Activated T-helper 1 cell treated with anti-CD3 and anti-CD28 coated beads, Interleukin-12 subunit alpha, Interleukin-12 subunit beta, Interleukin-2, Interleukin-4 antibody, amounts not matched to agents 30 ng/mL and 10 ng/mL and 1 ng/mL, durations not matched to agents 14 hours and 24 hours and 36 hours (primary cell): ENCODE data around the gene IMMP2L. TPM values are rescaled to one million over a fixed set of nuclear protein-coding genes. Genes with fewer than 3 reads are reported as not detected.

Source experiments
- DNase-seq: peaks from one replicate; pipeline ENCODE4 v3.0.0; 2021; ENCODE audit warnings: low spot score
- H3K27ac Mint-ChIP-seq: one replicate; pipeline ENCODE4 v1.8.0; 2021; ENCODE audit warnings: mild to moderate bottlenecking, mixed read lengths
- H3K27me3 Mint-ChIP-seq: one replicate; pipeline ENCODE4 v1.8.0; 2022; ENCODE audit warnings: mild to moderate bottlenecking, moderate library complexity, mixed read lengths; ENCODE audit not compliant: insufficient read depth
- H3K36me3 Mint-ChIP-seq: one replicate; pipeline ENCODE4 v1.8.0; 2021; ENCODE audit warnings: low read depth, mixed read lengths
- H3K4me1 Mint-ChIP-seq: one replicate; pipeline ENCODE4 v1.8.0; 2021; ENCODE audit warnings: low read depth, mixed read lengths
- H3K4me3 Mint-ChIP-seq: one replicate; pipeline ENCODE4 v1.8.0; 2021; ENCODE audit warnings: mild to moderate bottlenecking, moderate library complexity, mixed read lengths
- H3K9me3 Mint-ChIP-seq: one replicate; pipeline ENCODE4 v1.8.0; 2021; ENCODE audit warnings: mixed read lengths
- intact Hi-C: fragments of 100-400 bp; cut with micrococcal nuclease; formaldehyde crosslinking; loops from one replicate; pipeline ENCODE4 v1.15.1; 2024
- total RNA-seq: library from RNA; stranded (reverse); gene quantifications from 2 replicates; pipeline ENCODE4 v1.2.3, GENCODE V29; 2022

IMMP2L gene
- total RNA-seq, 1 donor from 2014 or later = 11.3 TPM

DNA sequence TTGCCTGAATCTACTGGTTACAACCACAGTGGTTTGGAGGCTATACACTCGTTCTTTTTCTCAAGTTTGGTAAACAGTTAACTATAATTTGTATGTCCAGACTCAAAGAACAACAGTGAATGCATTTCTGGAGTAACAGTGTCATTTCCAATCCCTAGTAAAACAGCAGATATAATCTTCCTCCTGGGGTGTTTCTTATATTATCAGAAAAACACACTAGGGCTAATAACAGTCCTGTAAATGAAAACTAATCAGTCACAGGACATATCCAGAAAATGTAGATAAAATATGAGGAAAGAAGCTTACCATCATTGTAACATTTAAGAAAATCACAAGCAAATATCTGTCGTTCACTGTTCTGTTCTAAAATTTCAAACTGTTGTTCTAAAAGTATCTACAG, 388.8 kb downstream of the IMMP2L start:
- DNase-seq = no peak
- Mint-ChIP-seq H3K27ac (no peak overlapping the region), H3K4me3 (no peak overlapping the region), H3K36me3 (peaks cover 1% of the 10 kb centered on the region), H3K9me3 (no peaks in the 10 kb centered on the region), H3K4me1 (peaks cover 11% of the 10 kb centered on the region), H3K27me3 (no peaks in the 10 kb centered on the region)
- intact Hi-C loops = no loop called here

DNA sequence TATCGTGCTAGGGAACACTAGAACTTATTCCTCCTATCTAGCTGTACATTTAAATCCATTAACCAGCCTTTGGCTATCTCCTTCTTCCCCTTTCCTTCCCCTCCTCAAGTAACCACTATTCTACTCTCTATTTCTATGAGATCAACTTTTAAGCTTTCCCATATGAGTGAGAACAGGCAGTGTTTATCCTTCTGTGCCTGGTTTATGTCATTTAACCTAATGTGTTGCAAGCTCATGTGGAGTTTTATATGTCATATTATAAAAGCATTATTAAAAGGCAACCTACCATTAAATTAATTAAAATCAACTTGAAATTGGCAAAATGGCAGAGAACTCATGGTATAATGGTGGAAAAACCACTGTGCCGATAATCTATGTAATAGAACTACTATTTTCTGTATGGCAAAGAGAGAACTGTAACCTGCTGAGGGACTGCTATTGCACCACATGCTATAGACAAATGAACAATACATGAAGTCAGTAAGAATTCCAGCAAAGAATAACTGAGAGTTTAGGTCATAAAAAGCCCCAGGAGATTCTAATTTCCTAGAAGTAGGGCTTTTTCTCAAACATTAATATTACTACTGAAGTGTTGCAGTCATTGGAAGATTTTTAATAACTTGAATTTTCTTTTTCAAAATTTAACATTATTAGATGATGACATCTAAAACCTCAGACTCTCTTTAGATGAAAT, 389.6 kb downstream of the IMMP2L start:
- Mint-ChIP-seq H3K36me3 (peaks cover 1% of the 10 kb centered on the region), H3K9me3 (no peaks in the 10 kb centered on the region), H3K4me1 (peaks cover 11% of the 10 kb centered on the region)

DNA sequence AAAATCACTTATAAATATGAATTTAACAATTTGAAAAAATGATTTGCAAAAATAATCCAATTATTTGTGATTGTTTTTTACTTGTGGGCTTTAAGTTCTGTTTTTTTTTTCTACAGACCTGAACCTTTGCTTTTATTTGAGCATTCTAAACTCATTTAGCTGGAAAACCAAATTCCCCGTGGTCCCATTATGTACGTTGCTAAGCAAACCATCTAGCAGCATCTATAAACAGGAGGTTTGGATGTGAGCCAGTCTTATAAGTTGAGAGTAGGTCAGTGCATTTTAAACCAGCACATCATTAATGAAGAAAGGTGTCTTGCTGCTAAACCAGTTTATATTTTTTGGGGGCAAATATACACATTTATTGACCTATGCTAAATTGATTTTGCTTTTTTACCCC, 394.1 kb downstream of the IMMP2L start:
- Mint-ChIP-seq H3K9me3 (no peaks in the 10 kb centered on the region), H3K27ac (no peak overlapping the region), H3K4me1 (no peaks in the 10 kb centered on the region), H3K4me3 (no peak overlapping the region), H3K36me3 (no peaks in the 10 kb centered on the region), H3K27me3 (no peaks in the 10 kb centered on the region)
- DNase-seq = no peak
- intact Hi-C loops = no loop called here

More for the DNA sequence above, 389.6 kb downstream of the IMMP2L start:
- H3K27me3 Mint-ChIP-seq = no peaks in the 10 kb centered on the region
- no peak for DNase-seq
- H3K27ac Mint-ChIP-seq = no peak overlapping the region
- intact Hi-C loops = no loop called here
- H3K4me3 Mint-ChIP-seq = no peak overlapping the region

DNA sequence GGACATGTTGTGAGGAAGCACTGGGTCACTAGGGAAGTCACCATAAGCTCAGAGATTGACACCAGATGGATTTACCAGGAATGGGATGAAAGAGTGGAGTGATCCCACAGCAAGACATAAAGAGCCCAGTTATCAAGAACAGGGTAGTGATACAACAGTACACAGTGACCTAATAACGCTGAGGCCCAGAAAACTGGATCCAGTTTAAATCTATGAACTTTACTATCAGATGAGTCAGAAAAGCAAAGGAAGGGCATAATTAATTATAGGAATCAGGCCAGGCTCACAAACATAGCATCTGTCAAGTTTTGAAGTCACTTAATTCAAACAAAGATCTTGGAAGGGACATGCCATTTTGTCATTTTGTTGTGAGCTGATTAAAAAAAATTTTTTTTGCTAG, 397.9 kb downstream of the IMMP2L start:
- Mint-ChIP-seq H3K4me1 (no peaks in the 10 kb centered on the region), H3K36me3 (no peaks in the 10 kb centered on the region), H3K4me3 (no peak overlapping the region), H3K9me3 (no peaks in the 10 kb centered on the region), H3K27me3 (peaks cover 2% of the 10 kb centered on the region), H3K27ac (no peak overlapping the region)
- no peak for DNase-seq
- intact Hi-C loops = no loop called here

DNA sequence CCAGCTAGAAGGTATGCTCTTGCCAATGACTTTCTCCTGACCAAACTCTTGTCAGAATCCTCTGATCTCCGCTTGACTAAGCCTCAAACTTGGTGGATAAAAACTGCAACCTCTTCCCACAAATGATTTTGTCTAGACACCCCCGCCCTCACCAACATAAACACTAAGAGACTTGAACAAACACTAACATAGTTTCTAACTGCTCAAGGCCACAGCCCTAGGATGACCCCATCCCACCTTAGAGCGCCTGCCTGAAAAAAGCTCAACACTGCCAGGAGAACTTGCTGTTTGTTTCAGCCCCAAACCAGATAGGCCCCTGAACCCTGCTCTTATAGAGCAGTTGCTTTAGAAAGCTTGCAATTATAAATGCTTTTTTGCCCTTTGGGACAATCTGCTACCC, 399.6 kb downstream of the IMMP2L start:
- no peak overlapping the region for H3K4me3 Mint-ChIP-seq
- H3K27ac Mint-ChIP-seq = no peak overlapping the region
- peaks cover 2% of the 10 kb centered on the region for H3K27me3 Mint-ChIP-seq
- no peaks in the 10 kb centered on the region for H3K4me1 Mint-ChIP-seq
- DNase-seq = no peak
- H3K9me3 Mint-ChIP-seq = no peaks in the 10 kb centered on the region
- no peaks in the 10 kb centered on the region for H3K36me3 Mint-ChIP-seq
- intact Hi-C loops = no loop called here

GRCh38 chr7:111160297-111160696, 402.0 kb downstream of the IMMP2L start:
- no peaks in the 10 kb centered on the region for H3K4me1 Mint-ChIP-seq
- no peak overlapping the region for H3K27ac Mint-ChIP-seq
- H3K27me3 Mint-ChIP-seq = peaks cover 2% of the 10 kb centered on the region
- intact Hi-C loops = no loop called here
- peaks cover 3% of the 10 kb centered on the region for H3K9me3 Mint-ChIP-seq
- no peak overlapping the region for H3K4me3 Mint-ChIP-seq
- DNase-seq = no peak
- no peaks in the 10 kb centered on the region for H3K36me3 Mint-ChIP-seq

DNA sequence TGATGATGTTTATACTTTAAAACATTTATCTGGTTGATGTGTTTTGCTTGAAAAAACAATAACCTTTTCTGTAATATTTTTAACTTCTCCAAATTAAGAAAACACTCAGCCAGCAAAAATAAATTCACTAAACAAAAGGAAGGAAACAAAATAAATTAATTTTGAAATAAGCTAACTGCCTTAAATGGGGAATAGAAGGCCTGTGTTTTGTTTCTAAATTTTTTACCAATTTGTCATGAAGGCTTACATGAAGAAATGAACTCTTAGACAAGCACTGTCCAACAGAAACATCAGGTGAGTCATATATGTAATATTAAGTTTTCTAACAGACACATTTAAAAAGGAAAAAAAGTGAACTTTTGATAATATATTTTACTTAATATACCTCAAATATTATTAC, 402.9 kb downstream of the IMMP2L start:
- H3K36me3 Mint-ChIP-seq = no peaks in the 10 kb centered on the region
- peaks cover 2% of the 10 kb centered on the region for H3K27me3 Mint-ChIP-seq
- no peak overlapping the region for H3K4me3 Mint-ChIP-seq
- H3K9me3 Mint-ChIP-seq = peaks cover 3% of the 10 kb centered on the region
- no peaks in the 10 kb centered on the region for H3K4me1 Mint-ChIP-seq
- intact Hi-C loops = loop anchor here (2.0 kb wide), 1 partner anchor 19 kb away; no protein-coding TSS in a partner anchor
- no peak for DNase-seq
- no peak overlapping the region for H3K27ac Mint-ChIP-seq

DNA sequence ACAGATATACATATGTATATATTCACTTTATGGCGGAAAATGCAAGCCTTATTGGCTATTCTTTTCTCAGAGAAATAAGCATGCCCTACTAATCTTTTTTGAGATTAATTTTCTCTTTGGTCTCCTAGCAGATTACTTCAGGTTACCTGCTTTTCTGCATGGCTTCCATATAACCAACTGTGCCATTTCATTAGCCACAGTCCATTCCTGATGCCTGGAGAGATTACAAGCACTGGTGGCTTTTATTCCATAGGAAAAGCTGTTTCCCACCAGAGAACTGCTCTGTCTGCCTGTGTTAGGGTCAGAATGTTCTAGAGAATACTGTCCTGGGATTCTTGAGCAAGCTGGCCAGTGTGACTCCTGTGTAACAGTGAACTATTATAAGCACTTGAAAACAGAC, 411.6 kb downstream of the IMMP2L start:
- H3K9me3 Mint-ChIP-seq = no peaks in the 10 kb centered on the region
- peaks cover 6% of the 10 kb centered on the region for H3K4me1 Mint-ChIP-seq
- no peak overlapping the region for H3K4me3 Mint-ChIP-seq
- no peaks in the 10 kb centered on the region for H3K36me3 Mint-ChIP-seq
- no peaks in the 10 kb centered on the region for H3K27me3 Mint-ChIP-seq
- intact Hi-C loops = no loop called here
- no peak overlapping the region for H3K27ac Mint-ChIP-seq
- no peak for DNase-seq

DNA sequence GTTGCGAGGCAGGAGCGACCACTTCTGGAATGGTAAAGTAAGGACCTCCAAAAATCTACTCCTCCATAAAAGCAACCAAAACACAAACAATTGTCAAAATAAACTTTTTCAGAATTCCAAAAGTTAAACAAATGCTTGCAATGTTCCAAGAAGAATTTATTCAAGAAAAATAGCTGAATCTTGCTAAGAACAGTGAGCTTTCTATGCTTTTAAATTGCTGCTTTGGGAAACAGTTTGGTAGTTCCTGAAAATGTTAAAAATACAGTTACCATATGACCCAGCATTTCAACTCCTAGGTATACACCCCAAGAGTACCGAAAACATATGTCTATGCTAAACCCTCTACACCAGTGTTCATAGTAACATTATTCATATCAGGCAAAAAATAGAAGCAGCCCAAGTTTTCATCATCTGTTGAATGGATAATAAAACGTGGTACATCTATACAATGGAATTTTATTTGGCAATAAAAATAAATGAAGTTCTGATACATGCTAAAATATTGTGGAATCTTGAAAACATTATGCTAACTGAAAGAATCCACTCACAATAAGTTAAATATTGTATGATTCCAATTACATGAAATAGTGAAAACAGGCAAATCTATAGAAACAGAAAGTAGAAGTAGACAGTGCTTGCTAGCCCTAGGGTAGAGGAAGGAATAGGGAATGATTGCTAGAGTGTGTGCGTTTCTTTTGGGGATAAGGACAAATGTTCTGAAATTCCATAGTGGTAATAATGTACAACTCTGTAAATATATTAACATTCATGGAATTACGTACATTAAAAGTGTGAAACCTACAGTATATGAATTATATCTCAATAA, 414.4 kb downstream of the IMMP2L start:
- Mint-ChIP-seq H3K27ac (no peak overlapping the region), H3K4me3 (no peak overlapping the region), H3K27me3 (no peaks in the 10 kb centered on the region), H3K9me3 (no peaks in the 10 kb centered on the region), H3K4me1 (peaks cover 6% of the 10 kb centered on the region), H3K36me3 (no peaks in the 10 kb centered on the region)
- intact Hi-C loops = no loop called here
- DNase-seq = no peak

DNA sequence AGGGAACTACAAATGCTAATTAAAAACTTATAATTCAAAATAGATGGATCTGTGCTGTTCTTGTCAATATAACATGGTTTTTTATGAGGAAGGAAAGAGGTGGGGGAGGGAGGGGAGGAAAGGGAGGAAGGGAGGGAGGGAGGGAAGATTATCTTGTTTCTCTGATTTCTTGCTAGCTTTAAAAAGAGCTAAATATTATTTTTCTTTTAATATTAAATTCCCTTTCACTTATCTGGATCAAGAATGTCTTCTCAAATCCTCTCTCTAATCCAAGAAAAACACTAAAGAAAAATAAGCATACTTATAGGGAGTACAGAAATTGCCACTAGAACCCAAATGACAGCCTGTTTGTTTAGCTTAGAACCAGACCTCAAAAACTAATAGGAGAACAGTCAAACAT, 416.2 kb downstream of the IMMP2L start:
- Mint-ChIP-seq H3K9me3 (no peaks in the 10 kb centered on the region), H3K4me1 (peaks cover 6% of the 10 kb centered on the region), H3K27me3 (no peaks in the 10 kb centered on the region), H3K4me3 (no peak overlapping the region), H3K36me3 (no peaks in the 10 kb centered on the region), H3K27ac (no peak overlapping the region)
- no peak for DNase-seq
- intact Hi-C loops = no loop called here

- Mint-ChIP-seq H3K4me1 (peaks cover 10% of the 10 kb centered on the region), H3K36me3 (no peaks in the 10 kb centered on the region), H3K27ac (no peak overlapping the region), H3K4me3 (no peak overlapping the region), H3K27me3 (no peaks in the 10 kb centered on the region), H3K9me3 (no peaks in the 10 kb centered on the region)
- no peak for DNase-seq
- intact Hi-C loops = no loop called here
Observed at GRCh38 chr7:111145472-111145871, 416.8 kb downstream of the IMMP2L start.

- DNase-seq = no peak
- H3K27me3 Mint-ChIP-seq = no peaks in the 10 kb centered on the region
- intact Hi-C loops = loop anchor here (2.0 kb wide), 1 partner anchor 19 kb away; no protein-coding TSS in a partner anchor
- H3K9me3 Mint-ChIP-seq = no peaks in the 10 kb centered on the region
- H3K4me3 Mint-ChIP-seq = no peak overlapping the region
- no peak overlapping the region for H3K27ac Mint-ChIP-seq
- peaks cover 35% of the 10 kb centered on the region for H3K4me1 Mint-ChIP-seq
- peaks cover 4% of the 10 kb centered on the region for H3K36me3 Mint-ChIP-seq
Observed at GRCh38 chr7:111140091-111140865, 422.0 kb downstream of the IMMP2L start.

DNA sequence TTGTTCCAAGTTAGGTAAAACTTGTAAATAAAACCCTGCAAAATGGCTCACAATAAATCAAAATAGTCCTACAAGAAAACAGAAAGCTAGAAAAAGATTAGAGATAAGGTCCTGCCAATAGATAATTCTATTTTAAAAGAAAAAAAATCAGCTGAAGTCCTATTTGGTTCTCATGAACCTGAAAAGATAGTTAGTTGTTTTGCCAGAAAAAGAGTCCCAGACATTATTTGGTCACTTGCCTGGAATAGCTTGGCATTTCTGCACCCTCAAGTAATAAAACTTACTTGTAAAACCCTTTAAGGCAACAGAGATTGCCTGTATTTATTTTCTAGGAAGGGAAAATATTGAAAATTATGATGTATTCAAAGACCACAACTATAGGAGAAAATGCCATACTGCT, 423.7 kb downstream of the IMMP2L start:
- Mint-ChIP-seq H3K27me3 (peaks cover 4% of the 10 kb centered on the region), H3K4me3 (no peak overlapping the region), H3K27ac (peak overlapping the region; percentile 96), H3K4me1 (peaks cover 35% of the 10 kb centered on the region), H3K36me3 (peaks cover 4% of the 10 kb centered on the region), H3K9me3 (no peaks in the 10 kb centered on the region)
- intact Hi-C loops = loop anchor here (1.0 to 5.0 kb wide), 8 partner anchors 25 to 424 kb away; partner anchors contain the start of gene IMMP2L
- no peak for DNase-seq
